HCT116 (cell line): ENCODE data around the gene KANSL3. TPM values are rescaled to one million over a fixed set of nuclear protein-coding genes. Genes with fewer than 3 reads are reported as not detected.

Experiments
- ATAC-seq: fragments of 200-7000 bp; cut with Tn5 transposase; 2 replicates; pipeline ENCODE4 v1.9.1; 2020; ENCODE audit warnings: mild to moderate bottlenecking, moderate library complexity
- BruUV-seq: library from RNA; stranded (reverse); fragments of 400-500 nt; replicated peaks from 2 replicates; lab custom pipeline; 2021; lab: Mats Ljungman, UMichigan
- CTCF ChIA-PET: fragments of 300-600 bp; sonication (Branson Sonifier 250); formaldehyde crosslinking; loops from one replicate; lab custom pipeline; 2021; ENCODE audit warnings: antibody characterized with exemption; lab: Charles Lee
- POLR2A ChIA-PET: fragments of 300-600, 350-600 bp; sonication (Branson Sonifier 250); formaldehyde crosslinking; loops from one replicate; lab custom pipeline; 2021; ENCODE audit warnings: antibody characterized with exemption; lab: Charles Lee
- RAD21 ChIA-PET, 2 experiments: fragments of 300-600 bp; sonication (Branson Sonifier 250); formaldehyde crosslinking; loops; one replicate each; lab custom pipeline; 2023; ENCODE audit warnings: low total read pairs in 2 of 2; ENCODE audit not compliant: uncharacterized antibody in 2 of 2, unreplicated experiment in 2 of 2, low non-redundant PET in 1 of 2; lab: Charles Lee
- DNase-seq: peaks from one replicate; pipeline ENCODE4 v3.0.0-alpha.2; 2010; ENCODE audit warnings: low read depth, low spot score
- H2AFZ ChIP-seq: fragments of 200-600 bp; shearing (Covaris generic), sonication (generic); 2 replicates; pipeline ENCODE4 v1.6.1; 2017; ENCODE audit warnings: low read depth, mixed run types, mixed read lengths, antibody characterized with exemption, low read length; ENCODE audit not compliant: poor library complexity, severe bottlenecking
- H3K27ac ChIP-seq: 2 replicates; pipeline ENCODE4 v1.5.1; 2012; ENCODE audit warnings: low read depth, low read length
- H3K27me3 ChIP-seq: fragments of 200-600 bp; sonication (generic); 2 replicates; pipeline ENCODE4 v1.6.1; 2016; ENCODE audit warnings: mixed run types, low read length, mixed read lengths; ENCODE audit not compliant: insufficient read depth
- H3K36me3 ChIP-seq, 2 experiments: fragments of 200-500 bp in 1 of 2; fragments of 200-600 bp in 1 of 2; sonication (Bioruptor generic) in 1 of 2; sonication (generic) in 1 of 2; 2 replicates each; pipeline versions ENCODE4 v1.5.1 to v1.6.1; 2014 to 2016; ENCODE audit warnings: low read length in 2 of 2, inconsistent platforms in 1 of 2, mixed read lengths in 1 of 2, mixed run types in 1 of 2; ENCODE audit not compliant: insufficient read depth in 2 of 2, control insufficient read depth in 1 of 2
- H3K4me1 ChIP-seq, 2 experiments: fragments of 200-600 bp in 1 of 2; sonication (generic) in 1 of 2; 2 replicates each; pipeline versions ENCODE4 v1.5.1 to v1.6.1; 2012 to 2017; ENCODE audit warnings: low read length in 2 of 2, inconsistent platforms in 1 of 2, mild to moderate bottlenecking in 1 of 2, mixed read lengths in 1 of 2, mixed run types in 1 of 2, moderate library complexity in 1 of 2; ENCODE audit not compliant: insufficient read depth in 2 of 2, control insufficient read depth in 1 of 2
- H3K4me2 ChIP-seq: fragments of 200-600 bp; sonication (generic); 2 replicates; pipeline ENCODE4 v1.6.1; 2017; ENCODE audit warnings: mixed run types, low read length, mixed read lengths
- H3K4me3 ChIP-seq, 2 experiments: fragments of 200-600 bp in 1 of 2; sonication (generic) in 1 of 2; replicated peaks in 1 of 2; 2 replicates each; pipeline ENCODE4 v1.5.1; 2011 to 2016; ENCODE audit warnings: low read length in 2 of 2, control low read depth in 1 of 2, low read depth in 1 of 2, mild to moderate bottlenecking in 1 of 2, mixed read lengths in 1 of 2, mixed run types in 1 of 2
- H3K79me2 ChIP-seq: fragments of 200-600 bp; sonication (generic); 2 replicates; pipeline ENCODE4 v1.6.1; 2017; ENCODE audit warnings: mild to moderate bottlenecking, mixed run types, low read length, moderate library complexity, mixed read lengths; ENCODE audit not compliant: insufficient read depth
- H3K9ac ChIP-seq: fragments of 200-600 bp; sonication (generic); 2 replicates; pipeline ENCODE4 v1.6.1; 2016; ENCODE audit warnings: low read length, mixed read lengths
- H3K9me2 ChIP-seq: fragments of 200-600 bp; sonication (generic), shearing (Covaris generic); 2 replicates; pipeline ENCODE4 v1.6.1; 2017; ENCODE audit warnings: mixed run types, mild to moderate bottlenecking, moderate library complexity; ENCODE audit not compliant: insufficient read depth
- H3K9me3 ChIP-seq, 2 experiments: fragments of 200-500 bp in 1 of 2; fragments of 200-600 bp in 1 of 2; sonication (Bioruptor generic) in 1 of 2; sonication (generic) in 1 of 2; 2 replicates each; pipeline ENCODE4 v1.6.1; 2014 to 2017; ENCODE audit warnings: low read length in 2 of 2, mixed read lengths in 2 of 2, inconsistent platforms in 1 of 2, low read depth in 1 of 2, mild to moderate bottlenecking in 1 of 2, mixed run types in 1 of 2, moderate library complexity in 1 of 2; ENCODE audit not compliant: control insufficient read depth in 1 of 2, insufficient read depth in 1 of 2
- H4K20me1 ChIP-seq: fragments of 200-600 bp; sonication (generic), shearing (Covaris generic); 2 replicates; pipeline ENCODE4 v1.6.1; 2017; ENCODE audit warnings: mixed run types, mild to moderate bottlenecking, moderate library complexity; ENCODE audit not compliant: insufficient read depth
- ATF3 ChIP-seq: IDR thresholded peaks from 2 replicates; pipeline ENCODE4 v1.6.1; 2012
- CTCF ChIP-seq, 3 experiments: fragments of 200-600 bp in 1 of 3; sonication (generic) in 1 of 3; IDR thresholded peaks in 2 of 3; conservative IDR thresholded peaks in 1 of 3; 2 replicates each; pipeline ENCODE4 v1.5.1; 2012 to 2017; ENCODE audit warnings: low read depth in 2 of 3, low read length in 2 of 3, antibody characterized with exemption in 1 of 3, borderline replicate concordance in 1 of 3, control low read depth in 1 of 3, mild to moderate bottlenecking in 1 of 3, mixed read lengths in 1 of 3, mixed run types in 1 of 3, moderate library complexity in 1 of 3; ENCODE audit not compliant: insufficient read depth in 1 of 3
- EGR1 ChIP-seq: IDR thresholded peaks from 2 replicates; pipeline ENCODE4 v1.6.1; 2012; ENCODE audit warnings: low read depth
- EZH2phosphoT487 ChIP-seq: fragments of 200-600 bp; IDR thresholded peaks from 2 replicates; pipeline ENCODE4 v1.6.1; 2018; ENCODE audit warnings: antibody characterized with exemption, borderline replicate concordance
- FOSL1 ChIP-seq: IDR thresholded peaks from 2 replicates; pipeline ENCODE4 v1.6.1; 2012; ENCODE audit warnings: low read depth
- JUND ChIP-seq: IDR thresholded peaks from 2 replicates; pipeline ENCODE4 v1.6.1; 2012
- POLR2A ChIP-seq: IDR thresholded peaks from 2 replicates; pipeline ENCODE4 v1.7.0; 2011; ENCODE audit warnings: borderline replicate concordance; ENCODE audit not compliant: insufficient read depth, insufficient read length; ENCODE audit errors: extremely low read depth
- POLR2AphosphoS5 ChIP-seq: IDR thresholded peaks from 2 replicates; pipeline ENCODE4 v1.6.1; 2011; ENCODE audit warnings: mild to moderate bottlenecking, low read depth, low read length, moderate library complexity
- RAD21 ChIP-seq: IDR thresholded peaks from 2 replicates; pipeline ENCODE4 v1.6.1; 2012; ENCODE audit warnings: low read depth, mild to moderate bottlenecking
- SIN3A ChIP-seq: IDR thresholded peaks from 2 replicates; pipeline ENCODE4 v1.6.1; 2012; ENCODE audit warnings: low read depth
- SRF ChIP-seq: IDR thresholded peaks from 2 replicates; pipeline ENCODE4 v1.6.1; 2012; ENCODE audit warnings: low read depth
- YY1 ChIP-seq: IDR thresholded peaks from 2 replicates; pipeline ENCODE4 v1.6.1; 2011; ENCODE audit warnings: low read length, low read depth, moderate library complexity, mild to moderate bottlenecking; ENCODE audit not compliant: insufficient replicate concordance; ENCODE audit errors: extremely low read depth
- ZBTB33 ChIP-seq: IDR thresholded peaks from 2 replicates; pipeline ENCODE4 v1.6.1; 2011; ENCODE audit warnings: mild to moderate bottlenecking, low read length, moderate library complexity; ENCODE audit not compliant: insufficient replicate concordance; ENCODE audit errors: extremely low read depth
- ZNF274 ChIP-seq: fragments of 200-500 bp; sonication (Bioruptor generic); IDR thresholded peaks from 2 replicates; pipeline ENCODE4 v1.6.1; 2014; ENCODE audit warnings: mild to moderate bottlenecking, low read depth, low read length, inconsistent platforms
- intact Hi-C: fragments of 100-400 bp; cut with micrococcal nuclease; formaldehyde crosslinking; loops from 2 replicates; pipeline ENCODE4 v1.10.0; 2022
- total RNA-seq: library from RNA; stranded (reverse); gene quantifications from one replicate; pipeline ENCODE4 v1.2.1, GENCODE V29; 2021; ENCODE audit not compliant: unreplicated experiment

Gene KANSL3
- total RNA-seq, 1 experiment from 2014 or later: 35.8 TPM

GRCh38 chr2:96617012-96617411, 21.1 kb downstream of the KANSL3 start:
- ATAC-seq: no peak
- no peak overlapping the region for H3K4me3 ChIP-seq
- H3K4me2 ChIP-seq: no peak overlapping the region
- no peak for DNase-seq
- BruUV-seq: no TSS peak
- H4K20me1 ChIP-seq: no peaks in the 10 kb centered on the region
- no peaks in the 10 kb centered on the region for H3K9me3 ChIP-seq
- peaks cover 27 to 34% of the 10 kb centered on the region in 2 experiments for H3K36me3 ChIP-seq
- POLR2A ChIA-PET: no interaction called here
- H3K9ac ChIP-seq: no peak overlapping the region
- H3K79me2 ChIP-seq: peaks cover 7% of the 10 kb centered on the region
- CTCF ChIA-PET: no interaction called here
- H2AFZ ChIP-seq: no peak overlapping the region
- no peaks in the 10 kb centered on the region for H3K9me2 ChIP-seq
- RAD21 ChIA-PET: no interaction called here
- no peaks in the 10 kb centered on the region for H3K27me3 ChIP-seq
- H3K4me1 ChIP-seq: no peaks in the 10 kb centered on the region
- TF ChIP-seq SIN3A (no peak), SRF (no peak), POLR2A (no peak), CTCF (IDR thresholded peaks at IDR 0.05 in 2 of 3, conservative IDR thresholded peaks at IDR 0.05 in 1 of 3; ENCODE audit: borderline replicate concordance in 1 of 3, insufficient read depth in 1 of 3, low read depth in 2 of 3, low read length in 2 of 3) (no peak), ZNF274 (no peak), JUND (no peak), EGR1 (no peak)
- H3K27ac ChIP-seq: no peak overlapping the region
- intact Hi-C loops: no loop called here

- Histone ChIP-seq H2AFZ (no peak overlapping the region), H3K27me3 (no peaks in the 10 kb centered on the region), H3K4me2 (no peak overlapping the region), H3K9me2 (no peaks in the 10 kb centered on the region), H3K79me2 (peaks cover 7% of the 10 kb centered on the region), H4K20me1 (no peaks in the 10 kb centered on the region), H3K36me3 (peaks cover 29 to 38% of the 10 kb centered on the region in 2 experiments), H3K9ac (no peak overlapping the region), H3K4me1 (no peaks in the 10 kb centered on the region), H3K9me3 (no peaks in the 10 kb centered on the region), H3K27ac (no peak overlapping the region), H3K4me3 (no peak overlapping the region)
- no TSS peak for BruUV-seq
- DNase-seq: no peak
- no peak for ATAC-seq
- POLR2A ChIA-PET: no interaction called here
- CTCF ChIA-PET: no interaction called here
- RAD21 ChIA-PET: no interaction called here
- intact Hi-C loops: no loop called here
- no peak for TF ChIP-seq EGR1
- no peak for TF ChIP-seq FOSL1
- no peak for TF ChIP-seq CTCF (IDR thresholded peaks at IDR 0.05 in 2 of 3, conservative IDR thresholded peaks at IDR 0.05 in 1 of 3; ENCODE audit: borderline replicate concordance in 1 of 3, insufficient read depth in 1 of 3, low read depth in 2 of 3, low read length in 2 of 3)
- TF ChIP-seq POLR2A: no peak
- no peak for TF ChIP-seq ZBTB33
- TF ChIP-seq ATF3: no peak
- TF ChIP-seq YY1: no peak
- no peak for TF ChIP-seq EZH2phosphoT487
- no peak for TF ChIP-seq POLR2AphosphoS5
- no peak for TF ChIP-seq RAD21
These were observed 21.6 kb downstream of the KANSL3 start for GRCh38 chr2:96616535-96616934.
